Measurements from ENCODE around the gene CACNB2.
"Not testable (repeated sequence)": the region's sequence is repeated elsewhere in the genome, so short reads cannot be mapped to it uniquely, and the experiment has no call there.

Gene CACNB2

GRCh38 chr10:18201877-18202276 lies 61.7 kb downstream of the CACNB2 start:
- no peak for DNase-seq (ENCODE audit: low spot score)

- no peak for DNase-seq (ENCODE audit: low spot score)
These were observed 62.6 kb downstream of the CACNB2 start for GRCh38 chr10:18202680-18203460.

- no peak for DNase-seq (ENCODE audit: low spot score)
These were observed 63.2 kb downstream of the CACNB2 start for GRCh38 chr10:18203471-18203870.

- DNase-seq (ENCODE audit: low spot score), result no peak
These were observed 64.0 kb downstream of the CACNB2 start for GRCh38 chr10:18204039-18204835.

- no peak for DNase-seq (ENCODE audit: low spot score)
These were observed 65.0 kb downstream of the CACNB2 start for GRCh38 chr10:18205098-18205834.

- not testable (repeated sequence) for DNase-seq (ENCODE audit: low spot score)
These were observed 68.0 kb downstream of the CACNB2 start for GRCh38 chr10:18208186-18208585.

- DNase-seq (ENCODE audit: low spot score), result no peak
These were observed 69.0 kb downstream of the CACNB2 start for GRCh38 chr10:18209241-18209640.

GRCh38 chr10:18210711-18211110 lies 70.5 kb downstream of the CACNB2 start:
- no peak for DNase-seq (ENCODE audit: low spot score)

GRCh38 chr10:18211862-18212261 lies 71.6 kb downstream of the CACNB2 start:
- DNase-seq (ENCODE audit: low spot score), result no peak

GRCh38 chr10:18213271-18213670 lies 73.0 kb downstream of the CACNB2 start:
- DNase-seq (ENCODE audit: low spot score), result no peak

GRCh38 chr10:18214691-18215563 lies 74.7 kb downstream of the CACNB2 start:
- no peak for DNase-seq (ENCODE audit: low spot score)

GRCh38 chr10:18216482-18216881 lies 76.3 kb downstream of the CACNB2 start:
- DNase-seq (ENCODE audit: low spot score), result no peak

GRCh38 chr10:18217577-18217976 lies 77.4 kb downstream of the CACNB2 start:
- no peak for DNase-seq (ENCODE audit: low spot score)

- DNase-seq (ENCODE audit: low spot score), result no peak
These were observed 78.9 kb downstream of the CACNB2 start for GRCh38 chr10:18219146-18219545.

GRCh38 chr10:18221123-18221522 lies 80.9 kb downstream of the CACNB2 start:
- DNase-seq (ENCODE audit: low spot score), result no peak

GRCh38 chr10:18221882-18222281 lies 81.7 kb downstream of the CACNB2 start:
- no peak for DNase-seq (ENCODE audit: low spot score)

- no peak for DNase-seq (ENCODE audit: low spot score)
These were observed 82.6 kb downstream of the CACNB2 start for GRCh38 chr10:18222866-18223265.

GRCh38 chr10:18223898-18224297 lies 83.7 kb downstream of the CACNB2 start:
- DNase-seq (ENCODE audit: low spot score), result no peak

GRCh38 chr10:18224626-18225445 lies 84.6 kb downstream of the CACNB2 start:
- DNase-seq (ENCODE audit: low spot score), result no peak

GRCh38 chr10:18226336-18226735 lies 86.1 kb downstream of the CACNB2 start:
- no peak for DNase-seq (ENCODE audit: low spot score)

GRCh38 chr10:18229826-18230225 lies 89.6 kb downstream of the CACNB2 start:
- no peak for DNase-seq (ENCODE audit: low spot score)

All from hematopoietic multipotent progenitor cell treated with erythropoietin and hydrocortisone succinate and interleukin-3 and kit ligand, for 17 days (in vitro differentiated cells).